ENCODE results near the gene NRXN3.

- no peak for TF ChIP-seq CTCF (IDR thresholded peaks at IDR 0.05)
- no peak for TF ChIP-seq POLR2A (IDR thresholded peaks at IDR 0.05)
Observed at GRCh38 chr14:79557309-79557708, 1387.1 kb downstream of the NRXN3 start.

Data from heart left ventricle (tissue), 13 donors.